NB4 (cell line): Measurements from ENCODE around the gene SPECC1L.

Experiments
- MYC ChIP-seq: IDR thresholded peaks from 2 replicates; pipeline ENCODE4 v1.6.1; 2011; ENCODE audit warnings: low read depth, low read length
- POLR2A ChIP-seq: IDR thresholded peaks from 2 replicates; pipeline ENCODE4 v1.6.1; 2011; ENCODE audit warnings: mild to moderate bottlenecking; ENCODE audit not compliant: insufficient read length; ENCODE audit errors: extremely low read depth
- TF ChIP-seq, protein P1 (sequence below): IDR thresholded peaks from one replicate; pipeline ENCODE4 v1.5.1; 2012; ENCODE audit warnings: low read depth, low read length
- TF ChIP-seq, protein P2 (sequence below): IDR thresholded peaks from 2 replicates; pipeline ENCODE4 v1.6.1; 2011; ENCODE audit warnings: low read depth, low read length

DNA sequence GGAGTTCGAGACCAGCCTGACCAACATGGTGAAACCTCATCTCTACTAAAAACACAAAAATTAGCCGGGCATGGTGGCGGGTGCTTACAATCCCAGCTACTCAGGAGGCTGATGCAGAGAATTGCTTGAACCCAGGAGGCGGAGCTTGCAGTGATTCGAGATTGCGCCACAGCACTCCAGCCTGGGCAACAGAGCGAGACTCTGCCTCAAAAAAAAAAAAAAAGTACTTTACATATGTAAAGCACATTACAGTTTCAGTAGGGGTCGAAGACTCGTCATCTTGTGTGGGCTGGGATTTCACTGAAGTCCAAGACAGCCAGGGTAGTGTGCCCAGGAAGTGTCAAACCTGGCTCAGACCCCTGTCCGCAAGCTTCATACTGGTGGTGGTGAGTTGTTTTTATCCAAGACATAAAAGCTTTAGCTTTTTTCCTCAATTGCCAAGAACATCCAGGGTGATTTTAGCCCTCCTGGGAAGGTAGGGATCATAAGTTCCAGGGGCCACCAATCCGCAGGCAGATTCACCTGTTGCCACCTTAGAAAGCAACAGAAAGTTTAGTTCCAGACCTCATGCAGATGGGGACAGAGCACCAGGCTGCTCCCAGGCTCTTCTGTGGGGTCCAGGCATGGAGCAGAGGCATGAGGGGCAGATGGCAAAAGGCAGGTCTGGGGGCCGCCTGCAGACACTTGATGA lies 135.1 kb downstream of the SPECC1L start:
- TF ChIP-seq, protein P1, sequence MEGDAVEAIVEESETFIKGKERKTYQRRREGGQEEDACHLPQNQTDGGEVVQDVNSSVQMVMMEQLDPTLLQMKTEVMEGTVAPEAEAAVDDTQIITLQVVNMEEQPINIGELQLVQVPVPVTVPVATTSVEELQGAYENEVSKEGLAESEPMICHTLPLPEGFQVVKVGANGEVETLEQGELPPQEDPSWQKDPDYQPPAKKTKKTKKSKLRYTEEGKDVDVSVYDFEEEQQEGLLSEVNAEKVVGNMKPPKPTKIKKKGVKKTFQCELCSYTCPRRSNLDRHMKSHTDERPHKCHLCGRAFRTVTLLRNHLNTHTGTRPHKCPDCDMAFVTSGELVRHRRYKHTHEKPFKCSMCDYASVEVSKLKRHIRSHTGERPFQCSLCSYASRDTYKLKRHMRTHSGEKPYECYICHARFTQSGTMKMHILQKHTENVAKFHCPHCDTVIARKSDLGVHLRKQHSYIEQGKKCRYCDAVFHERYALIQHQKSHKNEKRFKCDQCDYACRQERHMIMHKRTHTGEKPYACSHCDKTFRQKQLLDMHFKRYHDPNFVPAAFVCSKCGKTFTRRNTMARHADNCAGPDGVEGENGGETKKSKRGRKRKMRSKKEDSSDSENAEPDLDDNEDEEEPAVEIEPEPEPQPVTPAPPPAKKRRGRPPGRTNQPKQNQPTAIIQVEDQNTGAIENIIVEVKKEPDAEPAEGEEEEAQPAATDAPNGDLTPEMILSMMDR, result no peak
- TF ChIP-seq POLR2A (no peak), MYC (no peak)
- TF ChIP-seq, protein P2, sequence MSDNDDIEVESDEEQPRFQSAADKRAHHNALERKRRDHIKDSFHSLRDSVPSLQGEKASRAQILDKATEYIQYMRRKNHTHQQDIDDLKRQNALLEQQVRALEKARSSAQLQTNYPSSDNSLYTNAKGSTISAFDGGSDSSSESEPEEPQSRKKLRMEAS, result no peak
